NCI-H1105 treated with DMSO at 0.1 percent for 48 hours (cell line): ENCODE data around the gene FLYWCH1.
A peak's percentile ranks its signal among the peaks of the same experiment; 100 is the strongest.

Experiments used
- DNase-seq: peaks from one replicate; lab custom pipeline; 2025; lab: John Stamatoyannopoulos, UW

The FLYWCH1 gene

DNA sequence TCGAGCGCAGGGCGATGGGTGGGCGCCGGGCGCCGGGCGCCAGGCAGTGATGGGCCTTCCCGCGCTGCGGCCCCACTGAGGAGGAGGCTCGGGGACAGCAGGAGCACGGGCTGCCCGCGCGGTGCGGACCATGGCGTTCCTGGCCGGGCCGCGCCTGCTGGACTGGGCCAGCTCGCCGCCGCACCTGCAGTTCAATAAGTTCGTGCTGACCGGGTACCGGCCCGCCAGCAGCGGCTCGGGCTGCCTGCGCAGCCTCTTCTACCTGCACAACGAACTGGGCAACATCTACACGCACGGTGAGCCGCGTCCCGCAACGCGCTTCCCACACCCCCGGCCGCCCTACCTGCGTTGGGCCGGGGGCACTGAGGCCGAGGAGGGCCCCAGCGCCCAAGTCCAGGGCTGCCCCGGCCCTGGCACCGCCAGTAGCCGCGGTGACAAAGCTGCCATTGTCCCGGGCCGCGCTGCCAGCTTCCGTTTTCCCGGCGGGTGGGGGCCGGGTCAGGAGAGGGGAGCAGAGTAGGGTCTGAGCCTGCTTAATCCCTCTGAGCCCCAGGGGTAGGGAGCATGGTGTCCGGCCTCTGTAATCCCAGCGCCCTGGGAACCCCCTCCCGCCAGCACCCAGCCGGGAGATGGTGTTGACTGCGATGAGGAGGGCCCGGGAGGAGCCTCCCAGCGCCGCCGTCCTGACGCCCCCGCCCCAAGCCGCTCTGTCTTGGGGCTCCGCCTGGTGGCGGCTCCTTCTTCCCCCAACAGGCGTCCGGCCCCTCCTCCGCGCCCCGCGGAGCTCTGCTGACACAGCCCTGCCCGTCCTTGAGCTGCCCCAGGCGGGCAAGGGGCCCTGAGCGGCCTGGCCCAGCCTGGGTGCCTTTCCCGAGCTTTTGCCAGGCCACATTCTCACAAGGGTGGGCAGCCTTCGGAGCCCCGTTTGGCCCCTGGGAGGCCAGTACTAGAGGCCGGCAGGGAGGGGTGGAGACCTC, 58.1 kb downstream of the FLYWCH1 start:
- peak; percentile 5 for DNase-seq

DNA sequence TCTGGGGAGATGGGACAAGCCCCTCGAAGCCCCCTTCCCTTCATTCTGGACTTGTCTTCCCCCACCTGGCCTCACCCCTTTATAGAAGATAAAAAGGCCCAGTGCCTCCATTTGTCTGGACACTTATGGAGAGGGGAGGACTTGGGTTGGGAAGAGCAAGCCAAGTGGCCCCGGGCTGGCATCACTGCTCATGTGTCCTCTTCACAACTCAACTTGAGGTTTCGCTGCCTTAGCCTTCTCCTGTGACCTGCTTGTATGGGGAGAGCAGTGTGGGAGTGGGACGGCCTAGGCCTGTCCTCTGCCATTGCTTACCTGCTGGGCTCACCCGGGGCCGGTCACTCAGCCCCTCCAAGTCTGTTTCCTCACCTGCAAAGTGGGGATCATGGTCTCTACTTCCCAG, 58.8 kb downstream of the FLYWCH1 start:
- no peak for DNase-seq

DNA sequence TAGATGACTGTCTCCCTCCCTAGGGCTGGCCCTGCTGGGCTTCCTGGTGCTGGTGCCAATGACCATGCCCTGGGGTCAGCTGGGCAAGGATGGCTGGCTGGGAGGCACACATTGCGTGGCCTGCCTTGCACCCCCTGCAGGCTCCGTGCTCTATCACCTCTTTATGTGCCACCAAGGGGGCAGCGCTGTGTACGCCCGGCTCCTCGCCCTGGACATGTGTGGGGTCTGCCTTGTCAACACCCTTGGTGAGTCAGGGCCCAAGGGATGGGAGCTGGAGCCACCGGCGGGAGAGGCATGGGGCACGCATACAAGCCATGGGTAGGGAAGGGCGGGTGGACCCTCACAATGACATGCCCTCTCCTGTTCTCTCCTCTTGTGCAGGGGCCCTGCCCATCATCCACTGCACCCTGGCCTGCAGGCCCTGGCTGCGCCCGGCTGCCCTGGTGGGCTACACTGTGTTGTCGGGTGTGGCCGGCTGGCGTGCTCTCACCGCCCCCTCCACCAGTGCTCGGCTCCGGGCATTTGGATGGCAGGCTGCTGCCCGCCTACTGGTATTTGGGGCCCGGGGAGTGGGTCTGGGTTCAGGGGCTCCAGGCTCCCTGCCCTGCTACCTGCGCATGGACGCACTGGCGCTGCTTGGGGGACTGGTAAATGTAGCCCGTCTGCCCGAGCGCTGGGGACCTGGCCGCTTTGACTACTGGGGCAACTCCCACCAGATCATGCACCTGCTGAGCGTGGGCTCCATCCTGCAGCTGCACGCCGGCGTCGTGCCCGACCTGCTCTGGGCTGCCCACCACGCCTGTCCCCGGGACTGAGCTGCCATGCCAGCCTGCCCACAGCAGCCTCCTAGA, 59.6 kb downstream of the FLYWCH1 start:
- no peak for DNase-seq

DNA sequence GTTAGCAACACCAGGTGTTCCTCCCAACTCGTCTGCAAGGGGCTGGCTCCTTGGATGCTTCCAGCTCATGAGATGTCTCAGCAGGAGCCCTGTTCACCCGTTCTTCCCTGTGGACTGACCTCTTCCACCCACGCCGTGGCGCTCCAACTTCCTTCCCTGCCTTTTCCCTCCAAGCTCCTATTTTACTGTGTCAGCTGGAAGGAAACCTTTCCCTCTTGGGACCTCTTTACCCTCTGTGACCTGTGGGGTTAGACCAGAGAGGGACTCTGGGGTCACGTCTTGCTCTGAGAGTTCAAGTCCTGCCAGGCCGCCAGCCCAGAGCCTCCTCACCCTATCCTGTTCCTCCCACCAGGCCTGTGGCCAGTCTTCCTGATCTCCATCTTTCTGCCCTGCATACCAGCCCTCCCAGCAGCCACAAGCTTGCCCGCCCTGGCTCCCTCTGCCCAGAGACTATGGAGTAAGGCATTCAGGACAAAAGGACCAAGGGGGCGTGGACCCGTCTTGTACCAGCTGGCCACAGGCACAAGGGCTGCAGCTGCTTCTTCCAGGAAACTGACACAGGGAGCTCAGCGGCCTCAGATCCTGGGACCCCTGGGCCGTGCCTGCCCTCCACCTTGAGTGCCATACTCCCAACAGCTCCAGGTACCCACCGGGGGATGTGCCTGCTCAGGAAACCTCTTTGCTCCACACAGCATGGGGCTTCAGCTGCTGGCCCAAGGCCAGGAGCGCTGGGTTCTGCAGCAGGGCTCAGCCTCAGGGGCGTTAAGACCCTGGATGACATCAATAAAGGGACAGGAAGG, 60.5 kb downstream of the FLYWCH1 start:
- DNase-seq = no peak

DNA sequence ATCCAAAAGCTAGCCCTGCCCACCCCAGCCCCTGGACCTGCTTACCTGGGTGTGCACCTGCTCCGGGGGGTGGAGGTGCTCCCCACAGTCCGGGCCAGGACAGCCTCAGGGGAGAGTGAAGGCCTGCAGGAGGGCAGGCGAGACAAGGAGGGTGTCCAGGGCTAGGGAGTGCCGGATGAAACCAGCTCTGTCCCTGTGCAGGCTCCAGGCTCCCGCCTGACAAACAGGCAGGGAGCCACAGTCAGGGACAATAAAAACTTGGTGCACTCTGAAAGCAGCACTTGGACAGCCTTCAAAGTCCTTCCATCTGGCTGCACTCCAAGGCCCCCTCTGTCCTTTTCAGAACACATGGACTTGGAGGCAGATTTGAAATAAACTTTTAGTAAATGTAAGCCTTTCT, 61.4 kb downstream of the FLYWCH1 start:
- no peak for DNase-seq

DNA sequence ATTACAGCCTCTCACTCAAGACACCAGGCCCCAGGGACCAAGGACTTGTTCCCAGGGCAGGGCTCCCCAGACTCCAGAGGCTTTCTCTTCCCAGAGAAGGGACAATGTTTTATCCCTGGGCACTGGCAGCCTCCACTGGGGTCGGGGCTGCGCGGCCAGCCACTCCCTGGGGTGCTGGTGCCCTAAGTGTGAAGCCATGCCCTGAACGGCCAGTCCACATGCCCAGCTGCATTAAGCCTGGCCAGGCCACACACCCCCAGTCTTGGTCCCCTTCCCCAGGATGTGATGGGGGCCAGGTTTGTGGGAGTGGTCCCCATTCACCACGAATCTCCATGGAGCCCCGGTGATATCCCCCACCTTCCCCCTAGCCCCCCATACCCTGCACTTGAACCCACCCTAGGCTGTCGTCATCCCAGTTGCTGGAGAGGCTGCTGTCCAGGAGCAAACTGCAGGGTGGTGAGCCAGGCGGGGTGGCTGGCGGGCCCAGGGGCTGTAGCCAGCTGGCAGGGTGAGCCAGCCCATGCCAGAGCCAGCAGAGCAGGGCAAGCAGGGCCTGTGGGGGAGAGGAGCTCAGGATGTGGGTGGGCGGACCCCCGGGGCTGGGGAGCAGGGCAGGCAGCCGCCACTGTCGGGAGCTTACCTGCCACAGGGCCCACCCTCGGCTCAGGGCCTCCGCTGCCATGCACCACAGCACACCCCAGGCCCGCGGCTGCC, 62.0 kb downstream of the FLYWCH1 start:
- DNase-seq = no peak

DNA sequence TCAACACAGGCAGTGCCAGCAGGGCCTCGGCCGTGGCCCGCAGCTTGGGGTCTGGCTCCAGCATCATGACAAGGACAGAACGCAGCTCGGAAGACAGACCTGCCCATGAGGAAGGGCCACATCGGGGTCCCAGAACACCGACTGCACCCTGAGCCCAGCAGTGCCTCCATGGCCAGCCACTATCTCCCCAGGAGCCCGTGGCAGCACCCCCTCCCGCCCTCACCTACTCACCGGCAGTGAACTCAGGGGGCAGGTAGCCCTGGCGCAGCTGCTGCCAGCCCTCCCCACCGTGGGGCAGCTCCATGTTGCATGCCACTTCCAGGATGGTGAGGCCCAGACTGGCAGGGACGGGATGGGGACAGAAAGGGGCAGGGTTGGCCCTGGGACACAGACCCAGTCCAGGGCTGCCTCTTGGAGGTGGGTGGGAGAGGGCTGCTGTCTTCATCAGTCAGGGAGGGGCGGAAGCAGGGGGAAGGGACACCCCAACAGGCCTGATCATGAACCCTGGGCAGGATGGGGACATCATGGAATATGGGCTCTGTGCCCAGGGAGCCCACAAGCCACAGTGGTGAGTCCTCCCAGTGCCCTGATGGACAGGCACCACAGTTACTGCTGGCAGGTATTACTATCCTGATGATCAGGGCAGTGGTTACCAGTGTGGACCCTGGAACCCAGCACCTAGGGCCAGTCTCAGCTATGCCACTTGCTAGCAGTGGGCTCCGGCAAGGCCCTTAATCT, 62.8 kb downstream of the FLYWCH1 start:
- DNase-seq = no peak

DNA sequence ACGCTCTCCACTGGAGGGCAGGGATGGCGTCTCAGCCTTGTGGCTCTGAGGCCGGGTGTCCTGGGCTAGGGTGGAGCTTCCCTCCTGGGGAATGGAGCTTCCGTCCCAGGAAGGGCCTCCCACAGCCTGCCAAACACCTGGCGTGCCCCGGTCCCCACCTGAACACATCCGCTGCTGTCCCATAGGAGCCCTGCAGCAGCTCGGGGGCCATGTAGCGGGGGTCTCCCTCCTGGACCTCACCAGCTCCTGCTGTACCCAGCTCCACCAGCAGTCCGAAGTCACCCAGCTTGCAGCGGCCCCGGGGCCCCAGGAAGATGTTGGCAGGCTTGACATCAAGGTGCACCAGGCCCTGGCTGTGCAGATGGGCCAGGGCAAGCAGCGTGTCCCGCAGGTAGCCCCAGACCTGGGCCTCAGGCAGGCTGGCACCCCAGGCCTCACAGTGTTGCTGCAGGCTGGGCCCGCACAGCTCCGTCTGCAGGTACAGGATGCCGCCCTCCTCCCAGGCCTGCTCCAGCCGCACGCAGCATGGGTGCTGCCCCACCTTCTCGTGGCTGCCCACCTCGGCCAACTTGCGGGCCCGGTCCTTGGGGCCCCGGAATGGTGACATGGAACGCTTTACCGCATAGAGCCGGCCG, 63.5 kb downstream of the FLYWCH1 start:
- DNase-seq = no peak

DNA sequence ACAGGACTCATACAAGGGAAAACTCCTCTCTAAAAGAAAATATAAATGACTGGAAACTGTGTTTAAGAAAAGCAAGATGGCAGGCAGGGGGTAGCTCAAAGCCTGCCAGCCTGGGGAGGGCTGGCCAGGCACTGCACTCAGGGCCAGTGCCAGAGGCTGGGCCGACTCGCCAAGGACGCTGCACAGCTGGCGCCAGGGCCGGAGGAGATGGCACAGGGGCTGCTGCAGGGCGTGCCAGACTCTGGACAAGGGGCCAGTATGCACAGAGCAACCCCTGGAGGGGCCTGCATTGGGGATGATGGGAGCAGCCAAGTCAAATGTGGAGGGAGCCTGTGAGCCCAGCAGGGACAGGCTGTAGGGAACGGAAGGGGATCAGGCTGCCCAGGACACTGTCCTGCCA, 64.5 kb downstream of the FLYWCH1 start:
- no peak for DNase-seq

DNA sequence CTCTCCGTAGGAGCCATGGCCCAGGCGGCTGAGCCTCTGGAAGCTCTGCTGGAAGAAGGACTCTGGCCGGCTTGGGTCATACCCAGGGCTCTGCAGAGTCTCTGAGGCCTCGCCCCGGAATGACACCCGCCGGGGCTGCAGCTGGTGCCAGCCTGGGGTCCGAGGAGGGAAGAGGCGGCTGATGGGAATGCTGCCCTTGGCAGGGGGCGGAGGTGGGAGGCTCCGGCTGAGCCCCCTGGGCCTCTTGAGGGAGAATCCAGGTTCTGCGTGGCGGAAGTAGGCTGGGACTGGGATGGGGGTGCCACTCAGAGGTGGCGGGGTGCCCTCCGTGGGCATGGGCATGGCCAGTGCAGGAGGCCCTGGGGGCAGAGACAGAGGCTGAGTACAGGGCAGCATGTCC, 64.9 kb downstream of the FLYWCH1 start:
- DNase-seq = no peak

DNA sequence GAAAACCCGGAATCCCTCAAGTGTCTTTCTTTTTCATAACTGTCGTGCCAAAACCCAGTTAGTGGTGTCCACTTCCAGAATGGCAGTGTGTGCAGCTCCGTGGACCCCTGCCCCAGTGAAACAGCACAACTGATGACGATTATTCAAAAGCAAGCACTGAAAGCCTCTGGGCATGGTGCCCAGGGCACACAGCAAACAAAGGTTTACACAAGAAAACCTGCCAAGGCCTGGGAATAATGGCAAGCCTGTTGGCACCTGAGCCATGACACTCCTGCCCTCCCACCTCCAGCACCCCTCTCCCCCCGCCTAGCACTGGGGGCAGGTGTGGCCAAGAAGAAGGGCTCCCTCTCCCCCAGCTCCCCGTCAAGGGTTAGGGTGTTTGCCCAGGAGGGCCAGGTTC, 65.7 kb downstream of the FLYWCH1 start:
- DNase-seq = peak; percentile 82

DNA sequence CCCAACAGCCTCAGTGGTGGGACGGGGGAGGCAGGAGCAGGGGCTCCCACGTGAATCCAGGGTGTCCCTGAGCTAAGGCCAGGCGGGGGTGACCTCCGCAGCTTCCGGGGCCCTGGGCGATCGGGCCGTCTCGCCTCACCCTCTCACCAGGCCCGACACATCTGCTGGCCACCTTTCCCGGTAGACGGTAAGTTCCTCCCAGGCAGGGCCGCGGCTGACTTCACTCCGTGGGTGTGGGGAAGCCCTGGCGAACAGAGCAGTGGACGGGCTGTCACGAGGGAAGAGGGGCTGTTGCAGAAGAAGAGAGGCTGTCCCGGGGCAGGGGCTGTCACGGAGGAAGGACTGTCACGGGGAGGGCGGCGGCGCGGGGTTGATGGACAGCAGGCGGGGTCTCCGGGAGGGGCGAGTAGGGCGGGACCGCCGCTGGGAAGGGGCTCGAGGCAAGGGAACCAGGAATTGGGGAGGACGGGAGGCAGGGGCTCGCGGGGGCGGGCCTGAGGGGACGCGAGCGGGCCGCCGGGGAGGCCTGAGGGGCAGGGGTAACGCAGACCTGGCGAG, 68.0 kb downstream of the FLYWCH1 start:
- no peak for DNase-seq

DNA sequence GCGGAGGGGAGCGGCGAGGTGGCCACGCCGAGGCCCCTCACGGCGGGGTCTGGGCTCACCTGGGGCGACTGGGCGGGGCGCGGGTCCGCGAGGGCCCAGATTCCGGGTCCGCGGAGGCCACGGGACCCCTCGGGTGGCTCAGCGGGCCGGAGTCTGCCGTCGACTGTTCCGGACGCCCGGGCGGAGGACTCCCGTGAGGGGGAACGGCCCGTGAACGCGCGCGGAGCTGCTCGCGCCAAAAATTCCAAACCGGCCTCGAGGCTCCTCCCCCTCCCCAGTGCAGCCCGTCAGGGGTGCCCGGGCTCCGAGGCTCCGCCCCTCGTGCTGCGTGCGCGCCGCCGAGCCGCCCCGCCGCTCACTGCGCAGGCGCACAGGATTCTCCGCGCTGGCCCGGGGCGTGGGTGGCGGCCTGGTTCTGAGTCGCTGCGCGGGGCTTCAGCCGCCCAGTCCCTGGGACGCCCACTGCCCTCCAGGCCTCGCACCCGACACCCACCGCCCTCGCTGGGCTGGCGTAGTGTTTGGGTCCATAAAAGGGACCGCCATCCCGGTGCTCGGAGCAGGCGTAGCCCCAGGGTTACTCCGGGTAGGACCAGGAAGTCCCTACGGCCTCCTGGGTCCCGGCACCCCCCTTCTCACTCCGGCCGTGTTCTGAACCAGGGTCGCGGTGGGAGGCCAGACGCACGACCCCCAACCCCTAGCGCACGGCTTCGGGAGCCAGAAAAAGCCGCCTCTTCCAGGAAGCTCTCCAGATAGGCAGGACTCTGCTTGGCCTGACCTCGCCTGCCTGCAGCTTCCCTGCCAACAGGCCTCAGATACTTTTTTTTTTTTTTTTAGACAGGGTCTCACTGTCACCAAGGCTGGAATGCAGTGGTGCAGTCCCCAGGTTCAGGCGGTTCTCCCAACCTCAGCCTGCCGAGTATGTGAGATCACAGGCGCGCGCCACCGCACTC, 68.8 kb downstream of the FLYWCH1 start, which contains the start of gene PKMYT1:
PKMYT1 (minus strand) TSS at position 220 of the 950 bp plus-strand sequence. CDS start 789 bp downstream, outside the sequence.
- DNase-seq = peak; percentile 63

DNA sequence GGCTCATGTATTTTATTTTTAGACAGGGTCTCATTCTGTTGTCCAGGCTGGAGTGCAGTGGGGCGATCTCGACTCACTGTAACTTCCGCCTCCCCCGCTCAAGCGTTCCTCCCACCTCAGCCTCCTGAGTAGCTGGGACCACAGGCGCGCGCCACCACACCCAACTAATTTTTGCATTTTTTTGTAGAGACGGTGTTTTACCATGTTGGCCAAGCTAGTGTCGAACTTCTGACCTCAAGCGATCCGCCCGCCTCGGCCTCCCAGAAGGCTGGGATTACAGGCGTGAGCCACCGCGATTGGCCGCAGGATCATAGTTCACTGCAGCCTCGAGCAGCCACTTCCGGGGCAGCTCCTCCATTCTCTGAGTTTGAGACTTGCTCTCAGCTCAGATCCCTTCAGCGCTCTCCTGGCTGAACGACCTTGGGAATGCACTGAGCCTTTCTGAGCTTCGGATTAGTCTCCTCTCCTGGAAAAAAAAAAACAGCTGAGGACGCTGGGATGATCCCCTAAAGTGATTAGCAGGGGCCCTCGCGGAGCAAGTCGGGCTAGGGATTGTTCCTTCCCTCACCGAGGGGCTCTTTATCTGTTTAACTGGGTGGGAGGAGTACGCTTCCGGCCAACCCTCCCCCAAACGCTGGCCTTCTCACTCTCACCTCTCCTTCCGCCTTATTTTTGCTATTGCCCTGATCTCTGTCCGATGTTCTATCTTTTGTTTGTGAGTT, 69.6 kb downstream of the FLYWCH1 start:
- DNase-seq = no peak

DNA sequence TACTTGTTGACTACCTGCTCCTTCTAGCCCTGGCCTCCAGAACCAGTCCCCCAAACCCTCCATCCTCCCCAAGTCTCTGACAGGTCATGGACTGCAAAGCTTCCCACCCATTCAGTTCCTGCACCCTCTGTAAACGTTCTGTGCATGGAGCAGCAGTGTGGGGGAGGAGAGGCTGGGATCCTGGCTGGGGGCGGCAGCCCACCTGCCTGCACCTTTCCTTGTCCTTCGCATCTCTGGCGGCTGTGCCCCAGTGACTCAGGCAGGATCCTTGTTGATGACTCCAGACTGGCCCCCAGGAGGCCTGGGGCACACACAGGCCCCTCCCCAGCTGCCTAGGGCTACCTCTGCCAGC, 70.1 kb downstream of the FLYWCH1 start:
- DNase-seq = no peak

DNA sequence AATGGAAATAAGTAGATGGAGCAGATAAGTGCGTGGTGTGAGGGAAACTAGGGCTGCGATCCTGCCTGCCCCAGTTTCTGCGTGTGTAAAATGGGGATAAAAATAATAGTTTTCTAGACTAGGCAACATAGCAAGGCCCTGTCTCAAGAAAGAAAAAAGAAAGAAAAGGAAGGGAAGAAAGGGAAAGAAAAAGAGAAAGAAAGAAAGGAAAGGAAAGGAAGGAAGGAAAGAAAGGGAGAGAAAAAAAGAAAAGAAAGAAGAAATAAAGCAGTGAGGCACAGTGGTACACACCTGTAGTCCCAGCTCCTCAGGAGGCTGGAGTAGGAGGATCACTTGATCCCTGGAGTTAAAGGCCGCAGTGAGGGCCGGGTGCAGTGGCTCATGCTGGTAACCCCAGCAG, 70.7 kb downstream of the FLYWCH1 start:
- no peak for DNase-seq

DNA sequence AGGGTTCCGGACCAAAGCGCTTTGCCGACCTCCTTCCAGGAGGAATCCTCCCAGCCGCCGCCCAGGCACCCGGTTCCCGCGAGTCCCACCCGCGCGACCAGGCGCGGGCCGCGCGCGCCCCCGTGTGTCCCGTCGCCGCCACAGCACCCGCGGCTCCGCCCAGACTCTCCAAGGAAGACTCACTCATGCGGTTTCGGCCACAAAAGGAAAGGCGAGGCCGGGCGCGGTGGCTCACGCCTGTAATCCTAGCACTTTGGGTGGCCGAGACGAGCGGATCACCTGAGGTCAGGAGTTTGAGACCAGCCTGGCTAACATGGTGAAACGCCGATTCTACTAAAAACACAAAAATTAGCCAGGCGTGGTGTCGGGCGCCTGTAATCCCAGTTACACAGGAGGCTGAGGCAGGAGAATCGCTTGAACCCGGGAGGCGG, 72.0 kb downstream of the FLYWCH1 start:
- DNase-seq = peak; percentile 45

DNA sequence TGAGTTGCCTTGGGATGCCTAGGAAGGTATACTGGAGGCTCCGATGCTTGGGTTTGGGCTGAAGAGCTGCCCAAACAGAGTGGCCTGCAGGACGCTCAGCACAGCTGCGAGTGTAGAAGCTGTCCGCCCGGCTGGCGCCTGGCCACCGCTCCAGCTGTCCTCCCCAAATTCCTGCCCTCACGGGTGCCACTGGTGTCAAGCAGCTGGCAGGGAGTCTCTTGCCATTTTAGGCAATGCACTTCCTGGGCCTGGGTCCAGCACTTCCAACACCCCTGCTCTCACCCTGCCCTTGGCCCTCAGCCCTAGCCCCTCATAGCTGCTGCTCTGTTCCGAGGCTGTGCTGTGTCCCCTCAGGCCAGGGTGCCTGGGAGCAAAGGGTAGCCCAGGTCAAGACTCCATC, 73.7 kb downstream of the FLYWCH1 start:
- DNase-seq = no peak
